ENCODE measurements around the gene MOB3A.

MOB3A gene

DNA sequence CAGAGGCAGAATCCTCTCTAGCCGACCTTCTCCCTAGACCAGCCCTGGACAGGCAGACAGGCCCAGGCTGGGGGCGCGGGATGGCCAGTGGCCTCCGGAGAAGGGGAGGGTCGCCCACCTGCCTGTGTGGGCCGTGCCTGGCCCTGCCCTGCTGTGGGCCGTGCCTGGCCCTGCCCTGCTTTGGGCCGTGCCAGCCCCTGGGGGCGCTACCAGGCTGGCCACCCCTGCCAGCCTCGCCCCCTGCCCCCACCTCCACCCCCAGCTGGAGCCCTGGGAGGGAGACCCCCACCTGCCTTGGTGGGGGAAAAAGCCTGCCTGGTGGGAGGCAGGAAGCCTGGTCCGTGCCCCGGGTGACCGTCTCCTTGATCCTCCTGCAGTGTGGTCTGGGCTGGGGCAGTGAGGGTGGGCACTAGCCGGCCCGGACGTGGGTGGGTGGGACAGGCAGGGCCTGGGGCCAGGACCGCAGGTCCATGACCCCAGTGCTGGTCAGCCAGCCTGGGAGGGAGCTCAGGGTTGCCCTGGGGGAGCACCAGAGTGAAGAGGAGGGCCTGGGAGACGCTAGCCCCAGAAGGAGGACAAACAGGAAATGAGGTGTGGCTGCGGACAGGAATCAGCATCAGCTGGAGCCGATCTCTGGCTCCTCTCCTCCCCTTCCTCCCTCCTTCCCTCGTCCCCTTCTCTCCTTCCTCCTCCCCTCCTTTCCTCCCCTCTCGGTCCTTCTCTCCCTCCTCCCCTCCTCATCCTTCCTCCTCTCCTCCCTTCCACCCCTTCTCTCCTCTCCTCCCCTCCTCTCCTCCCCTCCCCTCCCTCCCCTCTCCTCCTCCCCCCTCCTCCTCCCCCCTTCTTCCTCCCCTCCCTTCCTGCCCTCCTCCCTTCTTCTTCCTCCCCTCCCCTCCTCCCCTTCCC is 39.9 kb downstream of the MOB3A start:
- DNase-seq = no peak

GRCh38 chr19:2054763-2055162 is 41.4 kb downstream of the MOB3A start:
- DNase-seq = no peak

- no peak for DNase-seq
Observed at GRCh38 chr19:2053601-2054389, 42.3 kb downstream of the MOB3A start.

DNA sequence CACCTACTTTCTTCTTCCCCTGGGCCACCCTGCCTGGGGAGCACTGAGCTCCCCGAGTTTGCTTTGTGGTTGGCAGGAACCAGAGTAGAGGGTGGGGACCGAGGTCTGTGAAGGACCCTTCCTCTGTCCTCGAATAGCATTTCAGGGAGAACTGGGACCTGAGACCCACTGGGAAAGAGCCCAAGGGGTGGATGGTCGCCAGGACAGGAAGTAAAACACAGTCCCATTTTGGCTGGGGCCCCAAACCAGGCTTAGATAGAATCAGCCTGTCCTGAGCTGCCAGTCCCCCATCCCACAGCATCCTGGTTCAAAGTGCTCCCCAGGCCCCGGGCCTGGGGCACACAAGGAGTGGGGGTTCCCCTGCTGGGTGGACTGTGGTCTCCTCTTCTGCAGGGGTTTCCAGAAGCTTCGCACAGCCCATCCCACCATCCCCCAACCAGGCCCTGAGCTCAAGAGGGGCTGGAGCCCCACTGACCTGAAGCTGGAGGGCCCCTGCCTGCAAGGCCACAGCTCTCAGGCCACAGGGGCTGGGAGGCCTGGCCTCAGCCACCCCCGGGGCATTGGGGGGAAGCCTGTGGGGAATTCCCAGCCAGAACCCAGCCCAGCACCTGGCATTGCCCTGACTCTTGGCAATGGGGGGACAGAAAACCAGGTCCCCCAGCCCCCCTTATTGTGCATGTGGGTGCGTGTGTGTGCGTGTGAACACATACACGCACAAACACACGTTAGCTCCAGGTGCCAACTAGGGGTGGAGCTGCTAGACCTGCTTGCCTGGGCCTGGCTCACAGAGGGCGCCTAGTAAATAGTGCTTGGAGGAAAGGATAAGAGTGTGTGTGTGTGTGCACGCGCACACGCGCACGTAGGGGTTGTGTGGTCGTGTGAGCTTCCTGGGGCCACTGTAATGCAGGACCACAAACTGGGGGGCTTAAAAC is 44.1 kb downstream of the MOB3A start:
- peak in 1 of 2 donors; percentile 38 for DNase-seq

GRCh38 chr19:2050991-2051772 is 44.9 kb downstream of the MOB3A start, which contains the start of gene MKNK2:
TSS of gene MKNK2 (minus strand) at chr19:2051244. CDS start at chr19:2050851, 393 bp downstream.
- DNase-seq = peak; percentile 96 to 97

- no peak for DNase-seq
Observed at GRCh38 chr19:2050349-2050990, 45.7 kb downstream of the MOB3A start.

DNA sequence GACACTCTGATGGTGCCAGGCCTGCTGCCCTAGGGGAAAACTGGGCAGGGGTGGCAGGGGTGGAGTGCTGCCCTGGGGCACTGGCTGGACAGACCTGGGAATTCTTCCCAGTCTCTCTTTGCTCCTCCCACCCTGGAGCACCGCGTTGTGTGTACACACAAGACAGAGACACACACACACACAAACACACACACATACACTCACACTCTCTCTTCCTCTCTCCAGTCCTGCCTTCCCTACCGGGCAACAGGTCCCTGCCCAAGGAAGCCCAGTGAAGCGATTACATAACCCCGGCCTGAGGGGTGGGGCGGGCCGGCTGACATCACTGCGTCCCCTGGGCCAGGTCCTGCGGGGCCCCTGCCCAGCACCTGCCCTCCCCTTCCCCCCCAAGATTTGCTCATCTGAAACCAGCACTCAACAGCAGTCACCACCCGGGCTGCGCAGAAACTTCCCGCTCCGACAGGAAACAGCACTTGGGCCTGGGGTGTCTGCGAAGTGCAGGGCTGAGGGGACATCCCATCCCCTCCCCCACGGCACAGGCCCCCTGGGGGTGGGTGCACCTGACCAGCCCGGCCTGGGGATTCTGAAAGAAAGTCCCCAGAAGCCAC is 46.3 kb downstream of the MOB3A start:
- DNase-seq = peak; percentile 53 to 64

DNA sequence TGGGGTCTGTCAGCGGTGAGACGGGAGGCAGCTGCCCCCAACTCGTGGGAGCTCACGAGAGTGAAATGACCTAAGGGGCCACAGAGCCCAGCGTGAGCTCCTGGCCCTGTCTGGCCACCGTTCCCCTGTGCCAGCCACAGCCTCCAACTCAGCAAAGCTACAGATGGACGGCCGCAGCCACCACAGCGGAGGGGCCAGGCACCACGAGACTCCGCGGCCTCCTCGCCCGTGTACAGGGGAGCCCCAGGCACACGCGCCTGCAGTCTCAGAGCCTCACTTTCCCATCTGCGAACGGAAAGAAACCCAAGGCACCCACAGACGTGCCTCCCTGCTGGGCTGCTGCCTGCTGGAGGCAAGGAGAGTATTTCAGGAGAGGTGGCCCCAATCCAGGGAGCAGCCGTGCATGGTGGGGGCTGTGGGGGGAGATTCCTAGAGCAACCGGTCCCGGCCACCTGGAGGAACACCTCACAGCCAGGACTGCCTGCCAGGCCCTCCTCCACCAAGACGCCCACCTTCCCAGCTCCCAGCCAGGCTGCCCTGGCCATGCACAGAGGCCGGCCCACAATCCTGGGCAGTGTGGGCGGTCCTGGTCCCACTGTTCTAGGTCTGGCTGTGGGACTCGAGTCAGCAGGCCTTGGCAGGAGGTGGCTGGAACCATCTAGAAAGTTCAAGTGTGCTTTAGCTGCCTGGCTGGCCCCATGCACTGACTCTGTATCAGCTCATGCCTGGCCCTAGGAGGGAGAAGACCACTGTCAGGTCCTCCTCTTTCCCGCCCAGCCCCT is 47.0 kb downstream of the MOB3A start:
- DNase-seq = no peak

DNA sequence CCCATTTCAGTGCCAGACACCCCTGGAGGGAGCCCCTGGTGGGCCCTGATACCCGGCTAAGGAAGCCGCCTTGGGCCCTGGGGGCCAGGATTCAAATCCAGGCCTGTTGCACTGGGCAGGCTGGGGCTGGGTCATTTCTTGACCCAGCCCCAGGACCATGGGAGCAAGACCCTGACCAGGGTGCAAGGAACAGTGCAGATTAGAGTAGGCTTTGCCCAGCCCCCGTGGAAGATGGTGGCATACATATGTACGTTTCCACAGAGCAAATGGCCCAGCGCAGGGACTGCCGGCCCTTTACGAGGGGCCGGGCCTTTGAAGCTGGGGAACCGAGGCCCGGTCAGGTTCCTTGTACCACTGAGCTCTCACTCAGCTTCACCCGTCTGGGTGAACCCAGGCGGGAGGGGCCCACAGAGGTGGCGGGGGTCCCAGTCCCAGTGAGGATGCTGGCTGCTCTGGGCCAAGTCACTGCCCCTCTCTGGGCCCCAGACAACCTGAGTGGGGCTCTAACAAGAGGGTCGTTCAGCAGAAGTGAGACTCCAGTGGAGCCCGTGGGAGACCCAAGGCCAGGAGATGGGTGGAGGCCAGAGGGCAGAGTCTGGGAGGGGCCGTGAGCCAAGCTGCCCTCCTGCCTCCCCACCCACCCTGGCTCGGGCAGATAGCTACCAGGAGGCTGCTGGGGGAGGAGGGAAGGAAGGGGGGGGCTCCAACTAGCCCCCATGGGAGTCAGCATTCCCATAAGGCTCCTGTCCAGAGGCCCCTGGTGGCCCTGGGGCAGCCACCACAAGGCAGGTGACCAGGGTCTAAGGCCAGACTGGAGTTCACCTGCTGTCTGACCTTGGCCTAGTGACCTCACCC is 47.8 kb downstream of the MOB3A start:
- no peak for DNase-seq

DNA sequence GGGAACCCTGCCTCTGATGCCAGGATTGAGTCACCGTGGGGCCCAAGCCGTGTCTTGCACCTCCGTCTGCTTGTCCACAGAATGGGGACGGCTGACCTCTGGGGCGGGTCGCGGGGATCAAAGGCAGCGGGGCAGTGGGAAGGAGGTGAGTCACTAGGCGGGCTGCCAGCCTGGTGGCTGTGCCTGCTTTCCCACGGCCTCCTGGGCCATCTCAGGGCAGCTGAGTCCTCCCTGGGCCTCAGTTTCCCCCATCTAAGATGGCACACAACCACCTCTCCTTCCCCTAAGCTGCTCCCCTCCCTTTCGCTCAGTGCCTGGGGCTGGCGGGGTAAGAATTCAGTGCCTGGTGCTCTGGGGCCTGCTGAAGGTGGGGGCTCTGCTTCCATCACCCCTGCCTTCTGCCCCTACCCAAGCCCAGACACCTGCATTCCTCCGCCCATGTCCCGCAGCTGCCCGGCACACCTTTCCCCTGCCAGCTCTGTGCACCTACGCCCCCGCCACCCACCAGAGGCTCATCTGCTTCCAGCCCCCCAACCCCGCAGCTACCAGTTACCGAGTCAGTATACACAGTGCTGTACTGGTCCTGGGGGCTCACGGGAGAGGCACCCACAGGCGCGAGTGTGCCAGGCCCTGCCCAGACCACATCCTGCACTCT is 48.5 kb downstream of the MOB3A start:
- no peak for DNase-seq

DNA sequence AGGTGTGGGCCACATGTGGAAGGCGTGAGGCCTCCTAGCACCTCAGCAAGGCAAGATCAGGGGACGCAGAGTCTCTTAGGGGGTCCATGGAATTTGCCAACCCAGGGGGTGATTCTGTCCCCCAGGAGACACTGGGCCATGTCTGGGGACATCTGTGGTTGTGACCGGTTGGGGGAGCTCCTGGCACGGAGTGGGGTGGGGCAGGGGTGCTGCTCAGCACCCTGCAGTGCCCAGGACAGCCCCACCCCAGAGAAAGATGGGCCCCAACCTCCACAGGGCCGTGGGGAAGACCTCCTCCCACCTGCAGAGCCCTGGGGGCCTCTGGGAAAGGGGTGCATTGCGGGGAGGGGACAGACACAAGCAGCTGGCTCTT is 49.1 kb downstream of the MOB3A start:
- DNase-seq = no peak

DNA sequence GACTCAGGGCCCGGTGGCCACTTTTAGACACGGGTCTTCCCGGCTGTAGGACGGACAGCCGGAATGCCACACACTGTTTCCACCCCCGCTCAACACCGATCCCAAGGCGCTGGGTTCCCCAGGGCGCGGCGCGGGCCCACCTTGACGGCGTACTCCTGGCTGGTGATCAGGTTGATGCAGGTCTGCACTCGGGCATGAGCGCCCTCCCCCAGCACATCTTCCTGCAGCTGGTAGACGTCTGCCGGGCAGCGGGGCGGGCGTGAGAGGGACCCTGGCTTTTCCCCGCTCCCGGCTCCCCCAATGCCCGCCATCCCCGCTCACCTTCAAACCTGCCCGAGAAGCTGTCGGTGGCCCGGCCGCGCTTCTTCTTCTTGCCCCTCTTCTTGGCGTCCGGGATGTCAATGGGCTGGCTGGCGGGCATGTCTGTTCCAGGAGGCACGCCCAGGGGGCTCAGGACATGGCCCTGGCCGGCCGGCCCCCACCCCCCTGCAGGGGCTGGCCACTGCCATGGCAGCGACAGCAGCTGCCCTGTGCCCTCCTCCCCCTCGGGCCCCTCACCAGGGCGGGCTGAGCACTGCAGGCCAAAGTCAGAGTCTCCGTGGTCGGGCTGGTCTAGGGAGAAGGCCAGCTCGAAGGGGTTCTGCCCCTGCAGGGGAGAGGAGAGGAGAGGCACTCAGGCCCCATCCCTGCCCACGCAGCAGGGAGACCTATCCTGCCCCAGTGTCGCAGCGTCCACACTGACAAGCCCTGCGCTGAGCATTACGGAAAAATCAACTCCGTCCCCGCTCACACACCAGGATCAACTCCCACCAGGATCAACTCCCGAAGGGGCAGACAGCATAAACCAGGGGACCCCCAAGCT is 49.8 kb downstream of the MOB3A start:
- DNase-seq = no peak

- no peak for DNase-seq
Observed at GRCh38 chr19:2045501-2046045, 50.6 kb downstream of the MOB3A start.

- DNase-seq = no peak
Observed at GRCh38 chr19:2044709-2045500, 51.2 kb downstream of the MOB3A start.

DNA sequence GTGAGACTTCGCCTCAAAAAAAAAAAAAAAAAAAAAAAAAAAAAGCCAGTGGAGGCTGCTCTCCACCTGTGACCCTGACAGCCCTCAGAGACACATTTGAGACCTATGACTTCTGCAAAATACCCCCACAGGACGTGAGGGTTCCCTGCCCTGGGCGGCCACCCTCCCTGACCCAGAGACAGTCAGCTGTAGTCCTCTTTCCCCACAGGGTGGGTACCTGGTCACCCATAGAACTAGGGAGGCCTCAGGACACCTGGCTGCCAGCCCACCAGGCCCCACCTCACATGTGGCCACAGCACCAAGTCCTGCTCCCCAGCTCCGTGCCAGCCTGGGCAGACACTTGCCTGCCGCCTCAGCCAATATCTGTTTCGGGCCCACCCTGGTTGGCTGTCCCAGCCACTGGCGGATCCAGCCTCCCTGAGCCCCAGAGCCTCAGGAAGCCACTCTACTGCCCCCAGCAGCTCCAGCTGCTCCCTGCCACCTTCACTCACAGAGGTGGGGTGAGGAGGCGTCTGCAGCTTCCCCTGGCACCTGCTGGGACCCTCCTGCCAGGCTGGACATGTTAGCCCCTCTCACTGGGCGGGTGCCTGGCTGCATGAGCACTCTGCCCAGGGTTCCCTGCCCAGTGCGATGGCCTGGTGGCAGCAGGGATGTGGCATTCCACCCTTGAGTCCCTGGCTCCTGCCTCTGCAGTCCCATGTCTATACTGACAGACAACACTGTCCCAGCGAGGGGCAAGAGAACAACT is 52.0 kb downstream of the MOB3A start:
- no peak for DNase-seq

GRCh38 chr19:2043251-2043641 is 52.9 kb downstream of the MOB3A start:
- DNase-seq = no peak

Data from activated CD4-positive, alpha-beta T cell treated with anti-CD3 and anti-CD28 coated beads for 4 hours (primary cell).